GM12878 (cell line): ENCODE results near the gene PLPP2.

Experiments
- FOS ChIP-seq: IDR thresholded peaks from 3 replicates; pipeline ENCODE4 v1.6.1; 2011; ENCODE audit warnings: borderline replicate concordance; ENCODE audit not compliant: insufficient read length; ENCODE audit errors: extremely low read depth
- KDM1A ChIP-seq: fragments of 200-600 bp; sonication (generic); IDR thresholded peaks from 2 replicates; pipeline ENCODE4 v1.6.1; 2016; ENCODE audit warnings: borderline replicate concordance
- POLR2AphosphoS5 ChIP-seq: IDR thresholded peaks from 2 replicates; pipeline ENCODE4 v1.6.1; 2011; ENCODE audit warnings: mild to moderate bottlenecking, low read length, inconsistent platforms
- TAF1 ChIP-seq: IDR thresholded peaks from 2 replicates; pipeline ENCODE4 v1.6.1; 2011; ENCODE audit warnings: mild to moderate bottlenecking, low read depth, low read length, borderline replicate concordance

DNA sequence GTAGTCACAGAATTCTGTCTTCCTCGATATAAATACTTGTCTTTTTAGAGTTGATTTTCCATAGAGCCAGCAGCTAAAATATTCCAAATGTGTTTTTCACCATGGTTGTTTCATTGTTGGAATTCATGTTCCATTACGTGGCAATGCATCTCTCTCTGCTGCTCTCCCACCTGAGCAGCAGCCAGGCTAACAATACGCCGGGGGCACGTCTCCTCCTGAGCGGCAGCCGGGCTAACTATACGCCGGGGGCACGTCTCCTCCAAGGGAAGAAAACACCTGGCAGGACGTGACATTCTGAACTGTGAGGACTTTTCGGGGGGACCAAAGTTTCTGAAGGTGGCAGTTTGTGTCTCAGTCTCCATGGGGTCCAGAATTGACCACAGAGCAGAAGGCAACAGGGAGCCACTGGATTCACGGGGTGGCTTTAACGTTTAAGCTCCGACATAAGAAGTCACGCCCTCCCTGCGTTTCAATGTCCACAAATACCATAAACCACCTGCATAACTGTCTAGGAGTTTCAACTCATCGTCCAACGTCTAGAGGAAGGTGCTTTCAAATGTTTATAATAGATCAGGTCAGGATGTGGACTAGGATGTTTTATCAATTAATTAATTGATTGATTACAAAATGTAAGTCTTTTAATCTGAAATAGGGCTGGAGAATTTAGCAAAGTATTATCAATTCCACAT is 15.1 kb downstream of the PLPP2 start:
- TF ChIP-seq POLR2AphosphoS5 (no peak), KDM1A (no peak), TAF1 (no peak), FOS (no peak)
